ENCODE results near the gene MBD5. TPM values are rescaled to one million over a fixed set of nuclear protein-coding genes. Genes with fewer than 3 reads are reported as not detected.

MBD5 gene
- total and polyA plus RNA-seq, 4 donors = 5.7 to 140 (median 21.2) TPM

- WGBS, 2 donors = 97 to 98% methylated on average over 4 of the region's 4 CpGs
- ATAC-seq (ENCODE audit: insufficient read depth, low FRiP score) (no peak), DNase-seq (no peak)
- H3K27me3 ChIP-seq (ENCODE audit: control insufficient read depth in 3 of 3, insufficient read depth in 3 of 3, low read length in 2 of 3) = no peaks in the 10 kb centered on the region
- H3K9ac ChIP-seq (ENCODE audit: insufficient read depth in 1 of 2, low read length in 2 of 2) = no peak overlapping the region
- peaks cover 0 to 9% (median 2%) of the 10 kb centered on the region in 4 donors for H3K9me3 ChIP-seq (ENCODE audit: control insufficient read depth in 4 of 4, insufficient read depth in 3 of 4, low read length in 3 of 4)
- no peaks in the 10 kb centered on the region for H3K4me1 ChIP-seq (ENCODE audit: control insufficient read depth in 5 of 5, insufficient read depth in 5 of 5, low read length in 5 of 5)
- H3K4me3 ChIP-seq = no peak overlapping the region
- no peak for TF ChIP-seq CTCF (IDR thresholded peaks at IDR 0.05; ENCODE audit: control extremely low read depth, extremely low read depth)
- H3K27ac ChIP-seq (ENCODE audit: low read depth in 1 of 2, low read length in 1 of 2) = no peak overlapping the region
- peaks cover 0 to 14% (median 8%) of the 10 kb centered on the region in 4 donors for H3K36me3 ChIP-seq (ENCODE audit: control insufficient read depth in 4 of 4, insufficient read depth in 4 of 4, low read length in 4 of 4)
Measured at GRCh38 chr2:148342086-148342485, 321.2 kb downstream of the MBD5 start.

GRCh38 chr2:148350199-148350598 is 329.3 kb downstream of the MBD5 start:
- DNase-seq (peak in 2 of 3 donors; percentile 69 to 83), ATAC-seq (ENCODE audit: insufficient read depth, low FRiP score) (no peak)
- 84 to 89% methylated on average over 1 of the region's 1 CpG for WGBS, 2 donors
- no peaks in the 10 kb centered on the region for H3K27me3 ChIP-seq (ENCODE audit: control insufficient read depth in 3 of 3, insufficient read depth in 3 of 3, low read length in 2 of 3)
- peaks cover 0 to 2% (median 1%) of the 10 kb centered on the region in 4 donors for H3K36me3 ChIP-seq (ENCODE audit: control insufficient read depth in 4 of 4, insufficient read depth in 4 of 4, low read length in 4 of 4)
- H3K4me3 ChIP-seq = no peak overlapping the region
- no peak for TF ChIP-seq CTCF (IDR thresholded peaks at IDR 0.05; ENCODE audit: control extremely low read depth, extremely low read depth)
- no peak overlapping the region for H3K9ac ChIP-seq (ENCODE audit: insufficient read depth in 1 of 2, low read length in 2 of 2)
- no peaks in the 10 kb centered on the region for H3K9me3 ChIP-seq (ENCODE audit: control insufficient read depth in 4 of 4, insufficient read depth in 3 of 4, low read length in 3 of 4)
- peaks cover 0 to 13% (median 0%) of the 10 kb centered on the region in 5 donors for H3K4me1 ChIP-seq (ENCODE audit: control insufficient read depth in 5 of 5, insufficient read depth in 5 of 5, low read length in 5 of 5)
- no peak overlapping the region for H3K27ac ChIP-seq (ENCODE audit: low read depth in 1 of 2, low read length in 1 of 2)

GRCh38 chr2:148351437-148352143 is 330.7 kb downstream of the MBD5 start:
- WGBS, 2 donors = 78 to 79% methylated on average over 2 of the region's 2 CpGs
- Histone ChIP-seq H3K4me3 (no peak overlapping the region), H3K4me1 (ENCODE audit: control insufficient read depth in 5 of 5, insufficient read depth in 5 of 5, low read length in 5 of 5) (peaks cover 0 to 13% (median 0%) of the 10 kb centered on the region in 5 donors), H3K9ac (ENCODE audit: insufficient read depth in 1 of 2, low read length in 2 of 2) (no peak overlapping the region), H3K36me3 (ENCODE audit: control insufficient read depth in 4 of 4, insufficient read depth in 4 of 4, low read length in 4 of 4) (peaks cover 0 to 2% (median 1%) of the 10 kb centered on the region in 4 donors), H3K27ac (ENCODE audit: low read depth in 1 of 2, low read length in 1 of 2) (no peak overlapping the region), H3K27me3 (ENCODE audit: control insufficient read depth in 3 of 3, insufficient read depth in 3 of 3, low read length in 2 of 3) (no peaks in the 10 kb centered on the region), H3K9me3 (ENCODE audit: control insufficient read depth in 4 of 4, insufficient read depth in 3 of 4, low read length in 3 of 4) (no peaks in the 10 kb centered on the region)
- DNase-seq (no peak), ATAC-seq (ENCODE audit: insufficient read depth, low FRiP score) (no peak)
- TF ChIP-seq CTCF (IDR thresholded peaks at IDR 0.05; ENCODE audit: control extremely low read depth, extremely low read depth) = no peak
